A549 (cell line): ENCODE measurements around the gene CCDC106.
A peak's percentile ranks its signal among the peaks of the same experiment; 100 is the strongest.

Source experiments
- CBX8 ChIP-seq: fragments of 200-600 bp; sonication (generic); IDR thresholded peaks from 2 replicates; pipeline ENCODE4 v1.6.1; 2016
- CEBPB ChIP-seq, 2 experiments: fragments of >200 bp in 1 of 2; sonication (Bioruptor Twin) in 1 of 2; formaldehyde crosslinking in 1 of 2; IDR thresholded peaks; 2 replicates each; pipeline ENCODE4 v1.6.1; 2012 to 2016
- EP300 ChIP-seq, 2 experiments: fragments of >200 bp; sonication (Bioruptor Twin); formaldehyde crosslinking; IDR thresholded peaks; 2 replicates in 1 of 2; 3 replicates in 1 of 2; pipeline ENCODE4 v1.6.1; 2016 to 2017
- MYC ChIP-seq: IDR thresholded peaks from 2 replicates; pipeline ENCODE4 v1.6.1; 2012; ENCODE audit warnings: mild to moderate bottlenecking, inconsistent platforms, low read length, improper control_type of control experiment, borderline replicate concordance
- POLR2A ChIP-seq: IDR thresholded peaks from 2 replicates; pipeline ENCODE4 v1.6.1; 2012; ENCODE audit warnings: mild to moderate bottlenecking, low read length
- RAD21 ChIP-seq, 2 experiments: fragments of >200 bp in 1 of 2; sonication (Bioruptor Twin) in 1 of 2; formaldehyde crosslinking in 1 of 2; IDR thresholded peaks in 1 of 2; conservative IDR thresholded peaks in 1 of 2; 2 replicates in 1 of 2; 3 replicates in 1 of 2; pipeline ENCODE4 v1.6.1; 2012 to 2018; ENCODE audit warnings: inconsistent platforms in 1 of 2
- RNF2 ChIP-seq: fragments of 200-600 bp; sonication (generic); IDR thresholded peaks from 2 replicates; pipeline ENCODE4 v1.6.1; 2016; ENCODE audit warnings: low read depth, mild to moderate bottlenecking, antibody characterized with exemption, moderate library complexity, borderline replicate concordance
- SMC3 ChIP-seq: fragments of >200 bp; sonication (Bioruptor Twin); formaldehyde crosslinking; IDR thresholded peaks from 3 replicates; pipeline ENCODE4 v1.6.1; 2018; ENCODE audit warnings: inconsistent platforms
- ZFP36 ChIP-seq: fragments of 450-650 bp; IDR thresholded peaks from 2 replicates; pipeline ENCODE4 v1.6.1; 2014; ENCODE audit warnings: borderline replicate concordance; ENCODE audit not compliant: partially characterized antibody
- TF ChIP-seq, protein P1 (sequence below): fragments of 250-450 bp; sonication (Bioruptor Pico); IDR thresholded peaks from 2 replicates; pipeline ENCODE4 v1.5.0; 2021; ENCODE audit warnings: mild to moderate bottlenecking, moderate library complexity, borderline replicate concordance
- TF ChIP-seq, protein P2 (sequence below): fragments of >200 bp; sonication (Bioruptor Twin); formaldehyde crosslinking; IDR thresholded peaks from 3 replicates; pipeline ENCODE4 v1.5.1; 2016
- TF ChIP-seq, protein P3 (sequence below): IDR thresholded peaks from 2 replicates; pipeline ENCODE4 v1.6.1; 2012
- TF ChIP-seq, protein P4 (sequence below): fragments of 200-600 bp; sonication (generic); IDR thresholded peaks from 2 replicates; pipeline ENCODE4 v1.6.1; 2016; ENCODE audit warnings: antibody characterized with exemption, mild to moderate bottlenecking, moderate library complexity

DNA sequence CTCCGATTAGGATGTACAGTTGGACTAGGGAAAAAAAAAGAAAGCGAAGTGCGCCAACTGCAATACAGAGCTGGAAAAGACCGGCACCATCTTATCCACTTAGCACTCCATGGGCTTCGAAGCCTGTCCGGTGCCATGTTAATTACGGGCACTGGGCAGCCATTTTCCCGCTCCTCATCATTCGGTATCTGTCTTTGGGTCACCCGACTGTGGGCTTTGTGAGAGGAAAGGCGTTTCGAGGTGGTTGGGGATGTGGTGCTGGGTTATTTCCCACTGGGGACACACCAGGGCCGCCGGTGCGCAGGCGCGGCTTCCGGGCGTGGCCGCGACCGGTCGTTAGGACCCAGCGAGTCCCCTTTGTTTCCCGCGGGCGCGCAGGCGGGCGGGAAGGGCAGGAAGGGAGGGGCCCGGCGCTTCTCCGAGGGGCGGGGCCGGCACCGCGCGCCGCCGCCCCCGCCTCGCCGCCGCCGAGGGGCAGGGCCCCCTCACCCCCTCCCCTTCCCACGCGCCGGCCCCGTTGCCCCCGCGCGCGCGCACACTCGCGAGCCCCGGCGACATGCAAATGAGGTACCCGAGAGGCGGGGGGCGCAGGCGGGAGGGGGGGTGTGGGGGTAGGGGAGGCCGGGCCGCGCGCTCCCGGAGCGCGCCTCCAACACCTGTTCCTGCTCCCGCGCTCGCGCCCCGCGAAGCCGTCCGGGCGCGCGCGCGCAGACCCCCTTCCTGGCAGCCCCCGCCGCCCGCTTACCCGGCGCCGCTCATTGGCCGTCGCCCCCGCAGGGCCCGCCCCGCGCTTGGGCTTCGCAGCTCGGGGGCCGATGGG is 48.0 kb upstream of the CCDC106 start, which contains the start of gene ZNF524:
- TF ChIP-seq, protein P1, sequence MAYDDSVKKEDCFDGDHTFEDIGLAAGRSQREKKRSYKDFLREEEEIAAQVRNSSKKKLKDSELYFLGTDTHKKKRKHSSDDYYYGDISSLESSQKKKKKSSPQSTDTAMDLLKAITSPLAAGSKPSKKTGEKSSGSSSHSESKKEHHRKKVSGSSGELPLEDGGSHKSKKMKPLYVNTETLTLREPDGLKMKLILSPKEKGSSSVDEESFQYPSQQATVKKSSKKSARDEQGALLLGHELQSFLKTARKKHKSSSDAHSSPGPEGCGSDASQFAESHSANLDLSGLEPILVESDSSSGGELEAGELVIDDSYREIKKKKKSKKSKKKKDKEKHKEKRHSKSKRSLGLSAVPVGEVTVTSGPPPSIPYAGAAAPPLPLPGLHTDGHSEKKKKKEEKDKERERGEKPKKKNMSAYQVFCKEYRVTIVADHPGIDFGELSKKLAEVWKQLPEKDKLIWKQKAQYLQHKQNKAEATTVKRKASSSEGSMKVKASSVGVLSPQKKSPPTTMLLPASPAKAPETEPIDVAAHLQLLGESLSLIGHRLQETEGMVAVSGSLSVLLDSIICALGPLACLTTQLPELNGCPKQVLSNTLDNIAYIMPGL (CRISPR knock-in tag), result no peak
- TF ChIP-seq, protein P2, sequence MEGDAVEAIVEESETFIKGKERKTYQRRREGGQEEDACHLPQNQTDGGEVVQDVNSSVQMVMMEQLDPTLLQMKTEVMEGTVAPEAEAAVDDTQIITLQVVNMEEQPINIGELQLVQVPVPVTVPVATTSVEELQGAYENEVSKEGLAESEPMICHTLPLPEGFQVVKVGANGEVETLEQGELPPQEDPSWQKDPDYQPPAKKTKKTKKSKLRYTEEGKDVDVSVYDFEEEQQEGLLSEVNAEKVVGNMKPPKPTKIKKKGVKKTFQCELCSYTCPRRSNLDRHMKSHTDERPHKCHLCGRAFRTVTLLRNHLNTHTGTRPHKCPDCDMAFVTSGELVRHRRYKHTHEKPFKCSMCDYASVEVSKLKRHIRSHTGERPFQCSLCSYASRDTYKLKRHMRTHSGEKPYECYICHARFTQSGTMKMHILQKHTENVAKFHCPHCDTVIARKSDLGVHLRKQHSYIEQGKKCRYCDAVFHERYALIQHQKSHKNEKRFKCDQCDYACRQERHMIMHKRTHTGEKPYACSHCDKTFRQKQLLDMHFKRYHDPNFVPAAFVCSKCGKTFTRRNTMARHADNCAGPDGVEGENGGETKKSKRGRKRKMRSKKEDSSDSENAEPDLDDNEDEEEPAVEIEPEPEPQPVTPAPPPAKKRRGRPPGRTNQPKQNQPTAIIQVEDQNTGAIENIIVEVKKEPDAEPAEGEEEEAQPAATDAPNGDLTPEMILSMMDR, result no peak
- TF ChIP-seq, protein P3, sequence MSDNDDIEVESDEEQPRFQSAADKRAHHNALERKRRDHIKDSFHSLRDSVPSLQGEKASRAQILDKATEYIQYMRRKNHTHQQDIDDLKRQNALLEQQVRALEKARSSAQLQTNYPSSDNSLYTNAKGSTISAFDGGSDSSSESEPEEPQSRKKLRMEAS, result peak; percentile 72
- TF ChIP-seq POLR2A (peak; percentile 33), RNF2 (no peak), SMC3 (no peak), EP300 (IDR thresholded peaks at IDR 0.05) (no peak), MYC (no peak), CBX8 (no peak), ZFP36 (no peak), RAD21 (conservative IDR thresholded peaks at IDR 0.05 in 1 of 2, IDR thresholded peaks at IDR 0.05 in 1 of 2) (no peak; a peak in 1 of 5 replicates), CEBPB (IDR thresholded peaks at IDR 0.05) (no peak)
- TF ChIP-seq, protein P4, sequence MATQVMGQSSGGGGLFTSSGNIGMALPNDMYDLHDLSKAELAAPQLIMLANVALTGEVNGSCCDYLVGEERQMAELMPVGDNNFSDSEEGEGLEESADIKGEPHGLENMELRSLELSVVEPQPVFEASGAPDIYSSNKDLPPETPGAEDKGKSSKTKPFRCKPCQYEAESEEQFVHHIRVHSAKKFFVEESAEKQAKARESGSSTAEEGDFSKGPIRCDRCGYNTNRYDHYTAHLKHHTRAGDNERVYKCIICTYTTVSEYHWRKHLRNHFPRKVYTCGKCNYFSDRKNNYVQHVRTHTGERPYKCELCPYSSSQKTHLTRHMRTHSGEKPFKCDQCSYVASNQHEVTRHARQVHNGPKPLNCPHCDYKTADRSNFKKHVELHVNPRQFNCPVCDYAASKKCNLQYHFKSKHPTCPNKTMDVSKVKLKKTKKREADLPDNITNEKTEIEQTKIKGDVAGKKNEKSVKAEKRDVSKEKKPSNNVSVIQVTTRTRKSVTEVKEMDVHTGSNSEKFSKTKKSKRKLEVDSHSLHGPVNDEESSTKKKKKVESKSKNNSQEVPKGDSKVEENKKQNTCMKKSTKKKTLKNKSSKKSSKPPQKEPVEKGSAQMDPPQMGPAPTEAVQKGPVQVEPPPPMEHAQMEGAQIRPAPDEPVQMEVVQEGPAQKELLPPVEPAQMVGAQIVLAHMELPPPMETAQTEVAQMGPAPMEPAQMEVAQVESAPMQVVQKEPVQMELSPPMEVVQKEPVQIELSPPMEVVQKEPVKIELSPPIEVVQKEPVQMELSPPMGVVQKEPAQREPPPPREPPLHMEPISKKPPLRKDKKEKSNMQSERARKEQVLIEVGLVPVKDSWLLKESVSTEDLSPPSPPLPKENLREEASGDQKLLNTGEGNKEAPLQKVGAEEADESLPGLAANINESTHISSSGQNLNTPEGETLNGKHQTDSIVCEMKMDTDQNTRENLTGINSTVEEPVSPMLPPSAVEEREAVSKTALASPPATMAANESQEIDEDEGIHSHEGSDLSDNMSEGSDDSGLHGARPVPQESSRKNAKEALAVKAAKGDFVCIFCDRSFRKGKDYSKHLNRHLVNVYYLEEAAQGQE, result peak; percentile 45; the same call in 1 of the 2 replicates
